Calu3 (cell line): ENCODE results near the gene TCP11L1. TPM values are rescaled to one million over a fixed set of nuclear protein-coding genes. Genes with fewer than 3 reads are reported as not detected.
"Not testable (repeated sequence)": the region's sequence is repeated elsewhere in the genome, so short reads cannot be mapped to it uniquely, and the experiment has no call there.

Experiments
- BruUV-seq: library from RNA; stranded (reverse); fragments of 400-500 nt; replicated peaks from 2 replicates; lab custom pipeline; 2021; lab: Mats Ljungman, UMichigan
- CTCF ChIA-PET: fragments of 300-600 bp; sonication (Branson Sonifier 250); formaldehyde crosslinking; loops from one replicate; lab custom pipeline; 2022; ENCODE audit warnings: antibody characterized with exemption; lab: Charles Lee
- DNase-seq: peaks from one replicate; pipeline ENCODE4 v3.0.0; 2022
- H3K27ac Mint-ChIP-seq: one replicate; pipeline ENCODE4 v1.8.0; 2022; ENCODE audit warnings: mixed read lengths; ENCODE audit not compliant: unreplicated experiment
- H3K27me3 Mint-ChIP-seq: one replicate; pipeline ENCODE4 v1.8.0; 2022; ENCODE audit warnings: mixed read lengths; ENCODE audit not compliant: unreplicated experiment
- H3K36me3 Mint-ChIP-seq: one replicate; pipeline ENCODE4 v1.8.0; 2022; ENCODE audit warnings: mild to moderate bottlenecking, moderate library complexity, mixed read lengths; ENCODE audit not compliant: insufficient read depth, unreplicated experiment
- H3K4me1 Mint-ChIP-seq: one replicate; pipeline ENCODE4 v1.8.0; 2022; ENCODE audit warnings: mild to moderate bottlenecking, low read depth, mixed read lengths; ENCODE audit not compliant: unreplicated experiment
- H3K4me3 Mint-ChIP-seq: one replicate; pipeline ENCODE4 v1.8.0; 2022; ENCODE audit warnings: mild to moderate bottlenecking, low read depth, moderate library complexity, mixed read lengths; ENCODE audit not compliant: unreplicated experiment
- H3K9me3 Mint-ChIP-seq: one replicate; pipeline ENCODE4 v1.8.0; 2022; ENCODE audit warnings: low read depth, mixed read lengths; ENCODE audit not compliant: unreplicated experiment
- CTCF ChIP-seq: fragments of 200-600 bp; IDR thresholded peaks from one replicate; pipeline ENCODE4 v1.8.0; 2022; ENCODE audit warnings: antibody characterized with exemption; ENCODE audit not compliant: unreplicated experiment
- intact Hi-C: fragments of 100-400 bp; cut with micrococcal nuclease; formaldehyde crosslinking; loops from one replicate; pipeline ENCODE4 v1.10.0; 2022; ENCODE audit not compliant: unreplicated experiment
- total RNA-seq: library from RNA; stranded (reverse); gene quantifications from 2 replicates; pipeline ENCODE4 v1.2.3, GENCODE V29; 2022

The TCP11L1 gene
- total RNA-seq, 1 experiment from 2014 or later, result 9.6 TPM

GRCh38 chr11:33028537-33028914 is 10.8 kb upstream of the TCP11L1 start:
- Mint-ChIP-seq H3K4me3 (no peak overlapping the region), H3K27ac (no peak overlapping the region), H3K4me1 (no peaks in the 10 kb centered on the region), H3K27me3 (no peaks in the 10 kb centered on the region), H3K36me3 (no peaks in the 10 kb centered on the region), H3K9me3 (no peaks in the 10 kb centered on the region)
- intact Hi-C loops, result no loop called here
- CTCF ChIA-PET, result no interaction called here
- BruUV-seq, result no TSS peak
- no peak for DNase-seq
- TF ChIP-seq CTCF, result no peak

GRCh38 chr11:33029218-33029617 is 10.2 kb upstream of the TCP11L1 start:
- H3K4me3 Mint-ChIP-seq, H3K27ac Mint-ChIP-seq, H3K36me3 Mint-ChIP-seq, intact Hi-C loops, DNase-seq, H3K9me3 Mint-ChIP-seq, H3K27me3 Mint-ChIP-seq, BruUV-seq, H3K4me1 Mint-ChIP-seq, CTCF ChIA-PET: not testable (repeated sequence)

- Mint-ChIP-seq H3K9me3 (no peaks in the 10 kb centered on the region), H3K27ac (no peak overlapping the region), H3K27me3 (no peaks in the 10 kb centered on the region), H3K36me3 (no peaks in the 10 kb centered on the region), H3K4me3 (no peak overlapping the region), H3K4me1 (no peaks in the 10 kb centered on the region)
- no peak for TF ChIP-seq CTCF
- CTCF ChIA-PET, result no interaction called here
- BruUV-seq, result no TSS peak
- intact Hi-C loops, result no loop called here
- DNase-seq, result no peak
Measured at GRCh38 chr11:33033493-33033892, 5.9 kb upstream of the TCP11L1 start.

- Mint-ChIP-seq H3K4me3 (no peak overlapping the region), H3K27ac (no peak overlapping the region), H3K27me3 (no peaks in the 10 kb centered on the region), H3K36me3 (peaks cover 14% of the 10 kb centered on the region), H3K4me1 (no peaks in the 10 kb centered on the region), H3K9me3 (no peaks in the 10 kb centered on the region)
- DNase-seq, result no peak
- CTCF ChIA-PET, result interaction anchor here (0.6 kb wide), 1 partner anchor 18 kb away, joined by 7 read pairs; no protein-coding TSS in a partner anchor
- BruUV-seq, result no TSS peak
- intact Hi-C loops, result no loop called here
- TF ChIP-seq CTCF, result no peak
Measured at GRCh38 chr11:33035011-33035410, 4.4 kb upstream of the TCP11L1 start.

GRCh38 chr11:33040033-33040861 is 875 bp downstream of the TCP11L1 start:
- H3K36me3 Mint-ChIP-seq, result peaks cover 22% of the 10 kb centered on the region
- no peaks in the 10 kb centered on the region for H3K9me3 Mint-ChIP-seq
- no peak for TF ChIP-seq CTCF
- no peaks in the 10 kb centered on the region for H3K27me3 Mint-ChIP-seq
- H3K4me1 Mint-ChIP-seq, result peaks cover 20% of the 10 kb centered on the region
- BruUV-seq, result no TSS peak
- peak overlapping the region; percentile 9 for H3K27ac Mint-ChIP-seq
- CTCF ChIA-PET, result interaction anchor here (0.6 to 1.6 kb wide), 2 partner anchors 21 to 401 kb away, joined by 4 read pairs; no protein-coding TSS in a partner anchor
- no peak for DNase-seq
- intact Hi-C loops, result no loop called here
- peak overlapping the region; percentile 80 for H3K4me3 Mint-ChIP-seq
